ENCODE results near the gene MRPL12. TPM values are rescaled to one million over a fixed set of nuclear protein-coding genes. Genes with fewer than 3 reads are reported as not detected.

The MRPL12 gene
- total RNA-seq, result 10 to 100 TPM; 17.1 to 45.8 TPM

GRCh38 chr17:81702934-81703746 is at the start of gene MRPL12:
Gene MRPL12 (plus strand): TSS chr17:81703367. CDS start chr17:81703502, 135 bp downstream.
- 0% methylated on average over 87 of the region's 102 CpGs; no CpG with 5 or more reads in 1 of the 2 donors for WGBS, 2 donors
- peaks cover 0 to 7% of the 10 kb centered on the region in 2 donors for H3K36me3 ChIP-seq (replicated peaks in 1 of 2; ENCODE audit: insufficient read depth in 1 of 2, low read depth in 2 of 2)
- peak within 1 kb of the TSS; percentile 80 to 99 for H3K4me3 ChIP-seq
- peak; percentile 93 to 95 (median 94) for DNase-seq
- H3K27ac ChIP-seq, result peak within 1 kb of the TSS; percentile 82 to 97 (median 94)
- peaks cover 31% of the 10 kb centered on the region for H3K4me1 ChIP-seq
- no peaks in the 10 kb centered on the region for H3K9me3 ChIP-seq
- intact Hi-C loops (cut with DNase I), result no loop called here
- TF ChIP-seq CTCF (IDR thresholded peaks at IDR 0.05), result peak in 5 of 7 experiments; percentile 7 to 46 (median 34)
- TF ChIP-seq POLR2A (IDR thresholded peaks at IDR 0.05), result peak; percentile 71 to 91 (median 88)
- H3K27me3 ChIP-seq, result no peaks in the 10 kb centered on the region
- peak; percentile 96 for ATAC-seq

- Histone ChIP-seq H3K27ac (no peak overlapping the region), H3K4me3 (no peak overlapping the region), H3K9me3 (no peaks in the 10 kb centered on the region), H3K4me1 (peaks cover 18% of the 10 kb centered on the region), H3K36me3 (replicated peaks in 1 of 2; ENCODE audit: insufficient read depth in 1 of 2, low read depth in 2 of 2) (no peaks in the 10 kb centered on the region), H3K27me3 (no peaks in the 10 kb centered on the region)
- intact Hi-C loops (cut with DNase I), result no loop called here
- no peak for TF ChIP-seq POLR2A (IDR thresholded peaks at IDR 0.05)
- no peak for TF ChIP-seq CTCF (IDR thresholded peaks at IDR 0.05)
- DNase-seq (no peak), ATAC-seq (no peak)
- 35 to 70% methylated on average over 5 to 18 of the region's 18 CpGs for WGBS, 2 donors
Observed at GRCh38 chr17:81655378-81656117, 47.6 kb upstream of the MRPL12 start.

GRCh38 chr17:81656118-81656743 is 46.9 kb upstream of the MRPL12 start, which contains the start of gene PDE6G:
Gene PDE6G (minus strand): TSS chr17:81656542. CDS start chr17:81653305, 3,237 bp downstream.
- no peaks in the 10 kb centered on the region for H3K9me3 ChIP-seq
- H3K4me1 ChIP-seq, result peaks cover 24% of the 10 kb centered on the region
- no peak within 1 kb of the TSS for H3K4me3 ChIP-seq
- no peak for DNase-seq
- 83% methylated on average over 14 of the region's 15 CpGs; no CpG with 5 or more reads in 1 of the 2 donors for WGBS, 2 donors
- H3K36me3 ChIP-seq (replicated peaks in 1 of 2; ENCODE audit: insufficient read depth in 1 of 2, low read depth in 2 of 2), result no peaks in the 10 kb centered on the region
- ATAC-seq, result no peak
- TF ChIP-seq POLR2A (IDR thresholded peaks at IDR 0.05) (no peak), CTCF (IDR thresholded peaks at IDR 0.05) (no peak)
- intact Hi-C loops (cut with DNase I), result no loop called here
- no peaks in the 10 kb centered on the region for H3K27me3 ChIP-seq
- no peak within 1 kb of the TSS for H3K27ac ChIP-seq

- ATAC-seq (no peak), DNase-seq (no peak)
- intact Hi-C loops (cut with DNase I), result no loop called here
- 74 to 80% methylated on average over 3 to 4 of the region's 4 CpGs for WGBS, 2 donors
- Histone ChIP-seq H3K4me1 (peaks cover 25% of the 10 kb centered on the region), H3K4me3 (no peak overlapping the region), H3K9me3 (no peaks in the 10 kb centered on the region), H3K36me3 (replicated peaks in 1 of 2; ENCODE audit: insufficient read depth in 1 of 2, low read depth in 2 of 2) (no peaks in the 10 kb centered on the region), H3K27ac (no peak overlapping the region), H3K27me3 (no peaks in the 10 kb centered on the region)
- TF ChIP-seq CTCF (IDR thresholded peaks at IDR 0.05) (no peak), POLR2A (IDR thresholded peaks at IDR 0.05) (no peak)
Observed at GRCh38 chr17:81656835-81657234, 46.3 kb upstream of the MRPL12 start.
